Vagina (tissue), 2 donors: ENCODE data around the gene TGFBR3. TPM values are rescaled to one million over a fixed set of nuclear protein-coding genes. Genes with fewer than 3 reads are reported as not detected.

Experiments
- DNase-seq, 2 donors: peaks; one replicate each; pipeline ENCODE4 v3.0.0-alpha.2; 2017; ENCODE audit errors: extremely low spot score in 2 of 2
- H3K27ac ChIP-seq: fragments of 200-600 bp; sonication (generic); one replicate; pipeline ENCODE4 v1.5.1; 2019
- H3K27me3 ChIP-seq: fragments of 200-600 bp; sonication (generic); one replicate; pipeline ENCODE4 v1.5.1; 2019
- H3K36me3 ChIP-seq, 2 donors: fragments of 200-600 bp; sonication (generic); one replicate each; pipeline ENCODE4 v1.5.1; 2017 to 2019
- H3K4me1 ChIP-seq: fragments of 200-600 bp; sonication (generic); one replicate; pipeline ENCODE4 v1.5.1; 2019
- H3K4me3 ChIP-seq, 2 donors: fragments of 200-600 bp; sonication (generic); 1 replicate in 1 of 2; 2 replicates in 1 of 2; pipeline ENCODE4 v1.5.1; 2016 to 2019
- H3K9me3 ChIP-seq: fragments of 200-600 bp; sonication (generic); one replicate; pipeline ENCODE4 v1.5.1; 2019
- POLR2A ChIP-seq, 2 donors: fragments of 450-650 bp; IDR thresholded peaks; one replicate each; pipeline ENCODE4 v1.6.1; 2017; ENCODE audit warnings: antibody characterized with exemption in 2 of 2, mild to moderate bottlenecking in 2 of 2, moderate library complexity in 2 of 2
- POLR2AphosphoS5 ChIP-seq, 2 donors: sonication (generic); formaldehyde crosslinking; IDR thresholded peaks; one replicate each; pipeline ENCODE4 v1.9.0; 2017; ENCODE audit warnings: antibody characterized with exemption in 2 of 2, mild to moderate bottlenecking in 2 of 2, low read depth in 1 of 2; ENCODE audit not compliant: insufficient read depth in 1 of 2
- intact Hi-C: fragments of 100-400 bp; cut with DNase I; formaldehyde crosslinking; loops from one replicate; pipeline ENCODE4 v1.15.1; 2023
- total RNA-seq: library from RNA; depleted of rRNA; stranded (reverse); fragments of >200 nt; gene quantifications from one replicate; pipeline ENCODE4 v1.2.3, GENCODE V29; 2016
- TF ChIP-seq, protein P1 (sequence below), 3 experiments: fragments of 450-650 bp in 2 of 3; fragments of 200-600 bp in 1 of 3; sonication (generic) in 1 of 3; IDR thresholded peaks; one replicate each; pipeline ENCODE4 v1.5.1; 2017 to 2019; ENCODE audit warnings: antibody characterized with exemption in 3 of 3, mild to moderate bottlenecking in 2 of 3, moderate library complexity in 2 of 3

The TGFBR3 gene
- total RNA-seq, 1 donor from 2014 or later, result 221 TPM

DNA sequence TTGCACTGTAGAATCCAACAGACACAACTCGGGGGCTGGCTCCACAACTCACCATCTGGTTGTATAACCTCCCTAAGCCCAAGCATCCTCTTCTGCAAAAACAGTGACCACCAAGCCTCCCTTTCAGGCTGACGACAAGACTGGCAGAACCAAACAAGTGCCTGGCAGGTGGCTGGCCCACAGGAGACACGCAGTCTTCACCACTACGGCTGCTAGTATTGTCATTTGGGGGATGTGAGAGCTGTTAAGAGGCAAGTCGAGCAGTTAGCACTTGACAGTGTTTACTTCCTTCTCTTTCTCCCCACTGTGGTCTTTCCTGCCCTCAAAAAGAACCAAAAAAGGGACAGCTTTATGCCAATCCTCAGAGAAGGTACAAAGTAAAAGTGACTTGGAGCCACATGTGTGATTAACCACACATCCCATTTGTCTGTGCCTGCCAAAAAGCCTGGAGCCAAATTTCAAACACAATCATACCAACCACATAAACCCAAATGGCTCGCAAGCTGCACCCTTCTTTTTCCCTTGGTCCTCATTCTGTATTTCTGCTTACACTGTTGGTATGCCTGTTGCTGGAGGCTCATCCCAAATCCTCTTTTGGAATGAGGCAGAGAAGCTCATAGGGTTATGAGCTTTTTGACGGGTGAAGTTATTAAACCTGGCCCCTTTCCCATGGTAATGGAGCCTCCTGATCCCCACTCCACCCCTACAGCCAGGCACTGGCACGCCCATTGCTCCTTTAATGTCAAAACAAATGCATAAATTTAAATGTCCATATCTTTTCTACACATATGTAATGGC, 94.1 kb downstream of the TGFBR3 start:
- H3K36me3 ChIP-seq, result no peaks in the 10 kb centered on the region
- peak overlapping the region; percentile 78 for H3K27ac ChIP-seq
- H3K4me3 ChIP-seq, result no peak overlapping the region
- no peaks in the 10 kb centered on the region for H3K27me3 ChIP-seq
- TF ChIP-seq POLR2A (IDR thresholded peaks at IDR 0.05) (no peak), POLR2AphosphoS5 (IDR thresholded peaks at IDR 0.05; ENCODE audit: insufficient read depth in 1 of 2, low read depth in 1 of 2) (no peak)
- intact Hi-C loops, result no loop called here
- H3K9me3 ChIP-seq, result no peaks in the 10 kb centered on the region
- peaks cover 81% of the 10 kb centered on the region for H3K4me1 ChIP-seq
- DNase-seq, result peak in 1 of 2 donors; percentile 85

DNA sequence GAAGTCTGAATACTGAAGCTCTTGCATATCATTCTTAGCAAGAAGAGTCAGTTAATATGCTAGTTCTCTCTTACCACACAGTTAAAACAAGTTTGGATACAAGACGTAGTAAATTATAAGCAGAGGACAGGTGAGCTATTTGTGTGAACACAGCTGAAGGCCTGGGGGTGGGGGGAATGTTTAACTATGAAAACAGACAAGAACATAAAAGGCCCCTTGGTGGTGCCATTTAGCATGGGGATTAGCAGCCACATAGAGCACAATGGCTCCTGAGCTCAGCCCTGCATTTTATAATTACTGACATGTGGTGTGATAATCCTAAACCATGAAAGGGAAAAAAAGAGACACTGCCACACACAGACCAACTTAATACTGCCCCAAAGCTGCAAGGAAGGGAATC, 94.8 kb downstream of the TGFBR3 start:
- Histone ChIP-seq H3K4me3 (no peak overlapping the region), H3K36me3 (no peaks in the 10 kb centered on the region), H3K27me3 (no peaks in the 10 kb centered on the region), H3K27ac (peak overlapping the region; percentile 78), H3K9me3 (no peaks in the 10 kb centered on the region), H3K4me1 (peaks cover 86% of the 10 kb centered on the region)
- intact Hi-C loops, result no loop called here
- no peak for TF ChIP-seq POLR2A (IDR thresholded peaks at IDR 0.05)
- no peak for TF ChIP-seq POLR2AphosphoS5 (IDR thresholded peaks at IDR 0.05; ENCODE audit: insufficient read depth in 1 of 2, low read depth in 1 of 2)
- TF ChIP-seq, protein P1, sequence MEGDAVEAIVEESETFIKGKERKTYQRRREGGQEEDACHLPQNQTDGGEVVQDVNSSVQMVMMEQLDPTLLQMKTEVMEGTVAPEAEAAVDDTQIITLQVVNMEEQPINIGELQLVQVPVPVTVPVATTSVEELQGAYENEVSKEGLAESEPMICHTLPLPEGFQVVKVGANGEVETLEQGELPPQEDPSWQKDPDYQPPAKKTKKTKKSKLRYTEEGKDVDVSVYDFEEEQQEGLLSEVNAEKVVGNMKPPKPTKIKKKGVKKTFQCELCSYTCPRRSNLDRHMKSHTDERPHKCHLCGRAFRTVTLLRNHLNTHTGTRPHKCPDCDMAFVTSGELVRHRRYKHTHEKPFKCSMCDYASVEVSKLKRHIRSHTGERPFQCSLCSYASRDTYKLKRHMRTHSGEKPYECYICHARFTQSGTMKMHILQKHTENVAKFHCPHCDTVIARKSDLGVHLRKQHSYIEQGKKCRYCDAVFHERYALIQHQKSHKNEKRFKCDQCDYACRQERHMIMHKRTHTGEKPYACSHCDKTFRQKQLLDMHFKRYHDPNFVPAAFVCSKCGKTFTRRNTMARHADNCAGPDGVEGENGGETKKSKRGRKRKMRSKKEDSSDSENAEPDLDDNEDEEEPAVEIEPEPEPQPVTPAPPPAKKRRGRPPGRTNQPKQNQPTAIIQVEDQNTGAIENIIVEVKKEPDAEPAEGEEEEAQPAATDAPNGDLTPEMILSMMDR (IDR thresholded peaks at IDR 0.05), result no peak
- peak in 1 of 2 donors; percentile 74 for DNase-seq

GRCh38 chr1:91790392-91790791, 95.6 kb downstream of the TGFBR3 start:
- Histone ChIP-seq H3K9me3 (no peaks in the 10 kb centered on the region), H3K27me3 (no peaks in the 10 kb centered on the region), H3K36me3 (no peaks in the 10 kb centered on the region), H3K27ac (peak overlapping the region; percentile 78), H3K4me3 (no peak overlapping the region), H3K4me1 (peaks cover 79% of the 10 kb centered on the region)
- DNase-seq, result no peak
- intact Hi-C loops, result no loop called here
- no peak for TF ChIP-seq POLR2AphosphoS5 (IDR thresholded peaks at IDR 0.05; ENCODE audit: insufficient read depth in 1 of 2, low read depth in 1 of 2)
- no peak for TF ChIP-seq POLR2A (IDR thresholded peaks at IDR 0.05)
- TF ChIP-seq, protein P1 (IDR thresholded peaks at IDR 0.05), result no peak

- Histone ChIP-seq H3K4me1 (peaks cover 79% of the 10 kb centered on the region), H3K4me3 (no peak overlapping the region), H3K27me3 (no peaks in the 10 kb centered on the region), H3K36me3 (no peaks in the 10 kb centered on the region), H3K9me3 (no peaks in the 10 kb centered on the region), H3K27ac (peak overlapping the region; percentile 78)
- intact Hi-C loops, result no loop called here
- peak in 1 of 2 donors; percentile 60 for DNase-seq
- TF ChIP-seq, protein P1 (IDR thresholded peaks at IDR 0.05), result no peak
- no peak for TF ChIP-seq POLR2AphosphoS5 (IDR thresholded peaks at IDR 0.05; ENCODE audit: insufficient read depth in 1 of 2, low read depth in 1 of 2)
- TF ChIP-seq POLR2A (IDR thresholded peaks at IDR 0.05), result no peak
Observed at GRCh38 chr1:91789273-91789997, 96.5 kb downstream of the TGFBR3 start.

- TF ChIP-seq, protein P1 (IDR thresholded peaks at IDR 0.05), result no peak
- TF ChIP-seq POLR2AphosphoS5 (IDR thresholded peaks at IDR 0.05; ENCODE audit: insufficient read depth in 1 of 2, low read depth in 1 of 2), result no peak
- TF ChIP-seq POLR2A (IDR thresholded peaks at IDR 0.05), result no peak
- Histone ChIP-seq H3K27ac (peak overlapping the region; percentile 78), H3K4me3 (no peak overlapping the region), H3K27me3 (no peaks in the 10 kb centered on the region), H3K4me1 (peaks cover 85% of the 10 kb centered on the region), H3K36me3 (no peaks in the 10 kb centered on the region), H3K9me3 (no peaks in the 10 kb centered on the region)
- DNase-seq, result peak in 1 of 2 donors; percentile 77
- intact Hi-C loops, result no loop called here
Observed at GRCh38 chr1:91787919-91788318, 98.0 kb downstream of the TGFBR3 start.
